Activated CD8-positive, alpha-beta memory T cell treated with anti-CD3 and anti-CD28 coated beads, Interleukin-2, amount 50 U/mL, for 24 hours (primary cell): ENCODE measurements around the gene NR1I2.

Source experiments
- DNase-seq: peaks from one replicate; pipeline ENCODE4 v3.0.0-alpha.2; 2020; ENCODE audit errors: extremely low read depth

Gene NR1I2

DNA sequence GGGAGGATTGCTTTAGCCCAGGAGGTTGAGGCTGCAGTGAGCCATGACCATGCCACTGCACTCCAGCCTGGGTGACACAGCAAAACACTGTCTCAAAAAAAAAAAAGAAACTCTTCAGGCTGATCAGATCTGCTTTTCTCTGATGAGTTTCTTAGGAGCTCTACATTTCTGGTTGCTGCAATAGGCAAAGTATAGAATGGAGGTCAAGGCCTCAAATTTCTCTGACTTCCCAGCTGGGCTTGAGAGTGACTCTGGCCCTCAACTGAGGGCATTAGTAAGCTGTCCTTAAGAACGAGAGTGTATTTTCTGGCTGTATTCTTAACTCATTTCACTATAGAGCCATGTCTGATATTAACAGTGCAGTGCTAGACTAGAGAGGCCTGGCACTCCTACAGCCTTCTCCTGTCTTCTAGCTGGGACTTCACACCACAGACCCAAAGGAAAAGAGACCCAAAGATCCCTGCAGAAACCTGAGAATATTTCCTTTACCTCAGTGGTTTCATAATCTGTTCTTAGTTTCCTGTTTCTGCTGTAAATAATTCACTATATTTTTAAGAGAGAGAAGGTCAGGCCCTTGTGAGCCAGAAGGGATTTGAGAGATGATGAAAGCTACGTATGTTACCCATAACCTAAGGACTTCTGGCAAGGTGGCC is 2.0 kb upstream of the NR1I2 start:
- DNase-seq: no peak

DNA sequence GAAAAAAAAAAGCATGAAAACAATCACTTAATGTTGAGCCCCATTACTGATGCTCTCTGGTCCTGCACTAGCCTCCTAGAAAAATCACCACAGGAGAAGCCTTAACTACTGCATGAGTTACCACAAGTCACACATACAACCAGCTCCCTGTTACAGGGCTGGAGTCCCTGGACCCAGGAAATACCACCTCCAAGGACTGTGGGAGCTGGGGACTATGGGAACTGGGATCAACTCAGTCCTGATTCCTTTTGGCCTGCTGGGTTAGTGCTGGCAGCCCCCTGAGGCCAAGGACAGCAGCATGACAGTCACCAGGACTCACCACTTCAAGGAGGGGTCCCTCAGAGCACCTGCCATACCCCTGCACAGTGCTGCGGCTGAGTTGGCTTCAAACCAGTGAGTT is 559 bp downstream of the NR1I2 start:
- DNase-seq: no peak

DNA sequence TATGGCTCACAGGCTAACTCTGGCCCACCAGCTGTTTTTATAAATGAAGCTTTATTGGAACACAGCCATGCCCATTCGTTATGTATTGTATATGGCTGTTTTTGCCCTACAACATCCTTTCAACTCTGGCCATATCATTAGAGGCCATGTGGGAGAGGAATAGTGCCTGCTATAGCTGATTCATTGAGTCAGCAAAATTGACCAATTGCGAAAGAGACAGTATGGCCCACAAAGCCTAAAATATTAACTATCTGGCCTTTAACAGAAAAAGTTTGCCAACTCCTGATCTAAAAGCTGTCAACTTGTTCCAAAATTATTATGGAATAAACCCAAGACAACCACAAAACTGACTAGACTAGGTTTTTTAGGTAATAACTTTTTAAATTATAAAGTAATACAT is 1.4 kb downstream of the NR1I2 start:
- DNase-seq: no peak

DNA sequence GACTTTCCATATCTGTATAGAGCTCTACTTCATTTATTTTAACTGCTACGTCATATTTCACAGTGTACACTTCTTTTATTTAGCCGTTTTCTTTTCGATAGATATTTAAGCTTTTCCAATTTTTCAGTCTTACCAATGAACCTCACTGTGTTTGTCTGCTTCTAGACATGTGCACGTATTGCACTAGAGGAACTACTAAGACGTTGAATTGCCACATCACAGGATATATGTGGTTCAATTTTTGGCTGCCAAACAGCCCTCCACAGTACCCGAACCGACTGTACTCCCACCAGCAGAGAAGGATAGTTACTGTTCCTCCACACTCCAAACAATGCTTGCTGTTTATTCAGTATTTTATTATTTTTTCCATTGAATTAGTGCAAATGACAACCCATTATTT is 2.0 kb downstream of the NR1I2 start:
- no peak for DNase-seq

DNA sequence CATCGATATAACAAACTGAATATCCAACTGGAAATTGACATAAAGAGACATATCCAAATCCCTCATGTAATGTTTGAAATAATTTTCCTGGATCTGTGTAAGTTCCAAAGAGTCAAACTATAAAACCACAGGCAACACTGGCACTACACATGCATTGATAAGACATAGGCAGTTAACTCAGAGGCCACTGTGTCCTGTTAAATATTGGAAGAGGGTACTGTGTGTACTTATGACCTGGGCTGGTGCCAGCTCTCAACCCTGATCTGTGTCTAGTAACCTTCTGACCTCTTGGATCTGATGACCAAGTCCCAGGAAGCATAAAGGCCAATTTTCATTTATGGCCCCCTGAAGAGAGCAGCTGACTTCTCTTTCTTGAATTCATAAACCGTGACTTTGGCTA is 4.5 kb downstream of the NR1I2 start:
- DNase-seq: no peak

DNA sequence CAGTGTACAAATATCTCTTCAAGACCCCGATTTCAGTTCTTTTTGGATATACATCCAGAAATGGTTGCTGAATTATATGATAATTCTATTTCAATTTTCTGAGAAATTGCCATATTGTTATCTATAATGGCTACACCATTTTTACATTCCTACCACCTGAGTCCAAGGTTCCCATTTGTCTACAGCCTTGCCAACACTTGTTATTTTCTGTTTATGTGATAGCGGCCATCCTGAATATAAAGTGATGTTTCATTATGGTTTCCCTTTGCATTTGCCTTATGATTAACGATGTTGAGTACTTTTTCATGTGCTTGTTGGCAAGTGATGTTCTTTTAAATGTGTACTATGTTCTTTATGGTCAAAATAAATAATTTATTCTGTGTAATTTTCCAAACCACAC is 8.5 kb downstream of the NR1I2 start:
- no peak for DNase-seq

DNA sequence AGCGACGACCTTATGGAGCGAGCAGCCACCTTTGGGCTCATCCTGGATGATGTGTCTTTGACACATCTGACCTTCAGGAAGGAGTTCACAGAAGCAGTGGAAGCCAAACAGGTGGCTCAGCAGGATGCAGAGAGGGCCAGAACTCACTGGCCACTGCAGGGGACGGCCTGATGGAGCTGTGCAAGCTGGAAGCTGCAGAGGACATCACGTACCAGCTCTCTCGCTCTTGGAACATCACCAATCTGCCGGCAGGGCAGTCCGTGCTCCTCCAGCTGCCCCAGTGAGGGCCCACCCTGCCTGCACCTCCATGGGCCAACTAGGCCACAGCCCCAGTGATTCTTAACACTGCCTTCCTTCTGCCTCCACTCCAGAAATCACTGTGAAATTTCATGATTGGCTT is 10.4 kb downstream of the NR1I2 start:
- DNase-seq: no peak

DNA sequence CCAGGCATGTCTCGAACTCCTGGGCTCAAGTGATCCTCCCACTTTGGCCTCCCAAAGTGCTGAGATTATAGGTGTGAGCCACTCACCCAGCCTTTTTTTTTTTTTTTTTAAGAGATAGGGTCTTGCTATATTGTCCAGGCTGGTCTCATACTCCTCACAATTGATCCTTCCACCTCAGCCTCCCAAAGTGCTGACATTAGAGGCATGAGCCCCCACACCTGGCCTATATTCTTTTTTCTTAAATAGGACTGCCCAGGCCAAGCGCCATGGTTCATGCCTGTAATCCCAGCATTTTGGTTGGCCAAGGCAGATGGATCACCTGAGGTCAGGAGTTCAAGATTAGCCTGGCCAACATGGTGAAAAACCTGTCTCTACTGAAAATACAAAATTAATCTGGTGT is 12.5 kb downstream of the NR1I2 start:
- DNase-seq: no peak

DNA sequence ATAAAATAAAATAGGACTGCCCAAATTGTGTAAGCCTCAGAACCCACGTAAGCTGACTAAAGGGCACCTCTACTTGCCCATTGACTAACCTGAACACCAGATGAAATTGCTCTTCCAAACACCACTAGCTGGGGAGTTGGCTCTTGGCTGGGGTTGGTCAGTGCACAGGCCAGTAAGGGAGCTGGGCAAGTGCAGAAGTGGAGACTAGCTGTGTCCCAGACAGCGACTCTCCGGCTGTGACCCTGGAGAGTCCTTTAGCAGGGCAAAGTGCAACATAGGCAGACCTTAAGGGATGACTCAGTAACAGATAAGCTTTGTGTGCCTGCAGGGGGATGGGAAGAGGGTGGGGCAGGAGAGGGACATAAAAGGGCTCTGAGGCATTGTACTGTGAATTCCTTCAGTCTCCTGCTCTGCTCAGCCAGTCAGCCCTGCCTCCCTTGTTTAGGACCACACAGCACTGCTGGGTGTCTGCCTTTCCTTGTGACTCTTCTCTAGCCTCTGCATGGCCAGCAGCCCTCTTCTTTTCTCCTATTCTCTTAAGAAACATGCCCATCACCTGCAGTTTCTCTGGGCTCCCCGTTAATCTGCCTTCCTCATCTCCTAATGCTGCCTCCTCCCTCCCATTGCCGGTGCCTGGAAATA is 13.2 kb downstream of the NR1I2 start:
- no peak for DNase-seq

DNA sequence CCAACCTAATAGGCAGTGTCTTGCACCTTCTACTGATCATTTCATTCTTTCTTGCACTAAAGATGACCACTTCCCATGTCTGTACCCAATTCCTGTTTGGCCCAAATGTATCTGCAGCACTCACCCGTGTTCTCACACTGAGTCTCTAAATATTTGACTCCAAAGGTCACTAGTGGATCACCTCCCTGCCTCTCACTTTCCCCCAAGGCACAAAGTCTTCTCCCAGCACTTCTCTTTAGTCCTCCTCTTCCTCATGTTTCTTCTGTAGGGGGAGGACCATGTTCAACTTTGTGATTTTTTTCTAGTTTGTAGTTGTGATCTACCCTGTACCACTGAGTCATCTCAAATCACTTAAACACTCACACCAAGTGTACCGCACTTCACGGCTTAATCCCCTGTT is 13.9 kb downstream of the NR1I2 start:
- no peak for DNase-seq

DNA sequence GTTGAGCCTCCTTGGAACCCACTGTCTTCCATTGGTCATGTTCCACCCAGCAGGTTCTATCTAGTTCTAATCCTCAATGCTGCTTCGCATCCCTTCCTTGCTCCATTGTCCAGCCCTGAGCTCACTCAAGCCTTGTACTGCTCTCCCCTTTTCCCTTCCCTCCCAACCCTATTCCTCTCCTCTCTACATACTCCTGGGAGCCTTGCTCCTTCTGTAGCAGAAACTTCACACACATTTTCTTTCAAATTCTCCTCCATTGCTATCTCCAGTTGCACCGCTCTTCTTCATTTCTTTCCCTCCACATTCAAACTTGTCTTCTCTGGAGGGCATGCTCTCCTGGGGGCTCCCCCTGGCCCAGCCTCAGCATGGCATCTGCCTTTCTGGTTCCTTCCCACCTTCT is 14.5 kb downstream of the NR1I2 start:
- no peak for DNase-seq

DNA sequence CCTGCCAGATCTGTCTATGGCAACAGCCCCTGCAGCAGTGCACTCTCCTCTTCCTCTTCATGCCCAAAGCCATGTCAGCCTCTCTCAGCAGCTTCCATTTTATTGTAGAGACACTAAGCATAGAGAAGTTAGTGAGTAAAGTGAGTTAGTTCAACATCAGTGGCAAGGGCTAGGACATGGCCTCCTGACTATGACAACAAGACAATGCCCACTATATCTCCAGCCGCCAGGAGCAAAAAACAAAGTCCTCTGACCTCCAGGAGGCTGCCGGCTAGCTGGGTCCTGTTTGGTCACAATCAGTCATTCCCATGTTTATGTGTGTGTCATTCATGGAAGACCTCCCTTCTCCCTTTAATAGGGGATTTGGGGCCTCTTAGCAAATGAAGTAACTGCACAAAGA is 14.9 kb downstream of the NR1I2 start:
- DNase-seq: no peak

DNA sequence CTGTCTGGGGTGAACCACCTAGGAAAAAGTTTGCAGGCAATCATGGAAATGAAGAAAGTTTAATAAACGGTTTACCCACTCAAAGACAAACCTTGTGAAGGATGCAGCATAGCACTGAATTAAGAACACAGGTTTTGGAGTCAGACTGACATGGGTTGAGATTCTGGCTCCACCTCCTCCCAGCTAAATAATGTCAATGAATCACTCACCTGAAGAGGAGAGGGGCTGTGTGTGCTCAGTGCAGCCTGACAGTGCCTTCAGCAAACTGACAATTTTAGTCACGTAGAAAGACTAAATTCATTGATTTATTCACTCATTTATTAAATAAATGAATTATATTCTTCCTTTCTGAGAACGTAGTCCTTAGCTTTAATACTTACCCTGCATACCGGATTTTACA is 18.9 kb downstream of the NR1I2 start:
- no peak for DNase-seq

DNA sequence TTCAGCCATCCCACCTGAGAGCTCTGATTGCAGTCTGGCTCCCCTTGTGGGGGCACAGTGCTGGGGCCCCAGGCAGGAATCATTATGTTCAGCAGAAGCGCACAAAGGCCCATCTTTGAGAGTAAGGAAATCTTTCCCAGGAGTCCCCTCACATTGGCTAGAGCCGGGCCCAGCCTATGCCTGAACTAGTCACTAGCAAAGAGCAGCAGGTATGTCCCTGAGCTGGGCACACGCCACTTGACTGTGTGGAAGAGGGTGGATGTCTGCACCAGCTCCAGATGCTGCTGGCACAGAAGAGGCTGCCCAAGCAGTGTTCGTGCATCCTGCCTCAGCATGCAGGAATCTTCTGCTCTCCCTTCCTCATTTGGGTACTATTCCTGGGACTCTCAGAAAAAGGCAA is 26.3 kb downstream of the NR1I2 start:
- no peak for DNase-seq

DNA sequence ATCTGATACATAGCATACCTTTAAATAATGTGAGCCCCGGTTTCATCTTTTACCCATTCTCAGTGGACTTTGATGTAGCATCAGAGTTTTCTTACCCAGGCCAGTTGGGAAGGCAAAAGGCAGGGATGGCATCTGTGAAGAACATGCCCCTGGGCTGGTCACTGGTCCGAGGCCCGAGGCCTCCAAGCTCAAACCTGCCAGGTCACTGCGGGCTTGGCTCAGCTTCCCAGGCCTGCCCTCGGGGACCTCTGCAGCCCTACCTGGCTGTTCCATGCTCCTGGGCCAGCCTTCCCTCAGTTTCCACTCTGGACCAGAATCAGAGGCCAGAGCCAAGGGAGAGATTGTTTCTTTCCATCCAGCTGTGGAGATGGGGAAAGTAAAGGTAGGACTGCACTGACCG is 26.9 kb downstream of the NR1I2 start:
- DNase-seq: no peak

DNA sequence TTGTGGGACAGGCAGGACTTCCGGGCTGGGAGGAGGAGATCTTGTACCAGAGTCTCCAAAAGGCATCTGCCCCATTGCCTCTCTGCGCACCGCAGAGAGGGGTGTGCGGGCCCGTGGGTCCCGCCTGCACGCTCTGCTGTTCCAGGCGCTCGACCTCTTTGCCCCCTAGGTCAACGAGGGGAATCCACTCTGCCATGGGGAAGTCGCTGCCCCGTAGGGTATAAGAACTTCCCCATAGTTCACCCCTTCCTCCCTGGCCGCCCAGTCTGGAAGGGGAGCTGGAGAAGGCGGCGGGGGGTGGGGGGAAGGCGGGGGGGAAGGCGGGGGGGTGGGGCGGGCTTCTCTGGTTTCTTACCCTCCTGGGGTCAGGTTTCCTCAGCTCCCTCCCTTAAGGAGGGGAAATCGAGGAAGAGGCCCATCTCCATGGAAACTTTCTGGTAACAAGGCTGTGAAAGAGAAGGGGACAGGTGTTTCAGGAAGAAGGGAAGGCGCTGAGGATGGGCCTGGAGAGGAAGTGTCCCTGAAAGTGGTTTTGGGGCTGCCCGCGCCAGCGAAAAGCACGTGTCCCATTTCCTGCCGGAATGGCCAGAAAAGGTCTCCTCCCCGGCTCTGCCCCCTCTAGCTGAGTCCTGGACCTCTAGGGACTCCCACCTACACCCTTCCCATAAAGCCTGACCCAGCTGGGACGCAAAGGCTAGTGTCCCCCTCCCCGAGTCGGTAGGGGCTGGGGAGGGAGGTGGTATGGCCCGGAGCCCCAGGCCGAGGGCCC is 27.5 kb downstream of the NR1I2 start:
- no peak for DNase-seq

DNA sequence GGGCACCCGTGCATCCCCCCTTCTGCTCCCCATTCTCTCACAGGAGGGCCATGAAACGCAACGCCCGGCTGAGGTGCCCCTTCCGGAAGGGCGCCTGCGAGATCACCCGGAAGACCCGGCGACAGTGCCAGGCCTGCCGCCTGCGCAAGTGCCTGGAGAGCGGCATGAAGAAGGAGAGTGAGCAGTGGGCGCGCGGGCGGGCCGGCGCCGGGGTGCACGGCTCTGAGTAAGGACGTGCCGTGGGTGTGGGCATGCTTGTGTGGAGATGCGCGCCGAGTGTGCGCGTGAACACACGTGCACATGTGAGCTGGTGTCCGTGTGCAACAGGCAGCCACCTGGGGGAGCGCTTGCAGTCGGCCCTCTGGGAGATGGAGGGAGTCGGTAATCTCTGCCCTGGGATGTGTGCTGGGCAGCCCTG is 28.1 kb downstream of the NR1I2 start:
- no peak for DNase-seq

DNA sequence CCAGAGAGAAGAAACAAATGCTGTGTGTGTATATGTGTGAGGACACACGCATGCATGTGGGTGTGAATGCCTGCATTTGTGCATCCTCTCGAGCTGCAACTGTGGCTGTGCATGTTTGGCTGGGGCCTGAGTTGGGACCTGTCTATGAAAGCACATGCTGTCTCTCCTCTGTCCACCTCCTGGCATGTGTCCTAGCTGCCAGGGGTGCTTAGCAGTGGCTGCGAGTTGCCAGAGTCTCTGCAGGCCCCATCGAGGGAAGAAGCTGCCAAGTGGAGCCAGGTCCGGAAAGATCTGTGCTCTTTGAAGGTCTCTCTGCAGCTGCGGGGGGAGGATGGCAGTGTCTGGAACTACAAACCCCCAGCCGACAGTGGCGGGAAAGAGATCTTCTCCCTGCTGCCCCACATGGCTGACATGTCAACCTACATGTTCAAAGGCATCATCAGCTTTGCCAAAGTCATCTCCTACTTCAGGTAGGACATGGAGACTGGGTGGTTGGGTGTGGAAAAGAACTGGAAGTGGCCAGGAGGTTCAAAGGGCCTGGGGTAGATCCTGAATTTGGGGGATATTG is 30.7 kb downstream of the NR1I2 start:
- no peak for DNase-seq

DNA sequence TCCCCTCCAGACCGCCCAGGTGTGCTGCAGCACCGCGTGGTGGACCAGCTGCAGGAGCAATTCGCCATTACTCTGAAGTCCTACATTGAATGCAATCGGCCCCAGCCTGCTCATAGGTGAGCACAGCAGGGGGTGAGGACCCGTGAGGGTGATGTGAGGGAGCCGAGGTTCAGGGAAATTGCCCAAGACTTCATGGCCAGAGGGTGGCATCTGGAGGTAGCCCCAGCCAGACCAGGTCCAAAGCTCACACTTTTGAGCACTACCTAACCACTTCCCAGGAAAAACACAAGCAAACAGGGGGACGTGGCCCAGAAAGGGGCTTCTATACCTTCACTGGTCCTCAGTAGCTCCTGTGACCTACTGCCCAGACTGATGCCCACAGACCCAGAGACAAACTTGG is 33.8 kb downstream of the NR1I2 start:
- DNase-seq: no peak

DNA sequence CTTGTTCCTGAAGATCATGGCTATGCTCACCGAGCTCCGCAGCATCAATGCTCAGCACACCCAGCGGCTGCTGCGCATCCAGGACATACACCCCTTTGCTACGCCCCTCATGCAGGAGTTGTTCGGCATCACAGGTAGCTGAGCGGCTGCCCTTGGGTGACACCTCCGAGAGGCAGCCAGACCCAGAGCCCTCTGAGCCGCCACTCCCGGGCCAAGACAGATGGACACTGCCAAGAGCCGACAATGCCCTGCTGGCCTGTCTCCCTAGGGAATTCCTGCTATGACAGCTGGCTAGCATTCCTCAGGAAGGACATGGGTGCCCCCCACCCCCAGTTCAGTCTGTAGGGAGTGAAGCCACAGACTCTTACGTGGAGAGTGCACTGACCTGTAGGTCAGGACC is 35.2 kb downstream of the NR1I2 start:
- DNase-seq: no peak

DNA sequence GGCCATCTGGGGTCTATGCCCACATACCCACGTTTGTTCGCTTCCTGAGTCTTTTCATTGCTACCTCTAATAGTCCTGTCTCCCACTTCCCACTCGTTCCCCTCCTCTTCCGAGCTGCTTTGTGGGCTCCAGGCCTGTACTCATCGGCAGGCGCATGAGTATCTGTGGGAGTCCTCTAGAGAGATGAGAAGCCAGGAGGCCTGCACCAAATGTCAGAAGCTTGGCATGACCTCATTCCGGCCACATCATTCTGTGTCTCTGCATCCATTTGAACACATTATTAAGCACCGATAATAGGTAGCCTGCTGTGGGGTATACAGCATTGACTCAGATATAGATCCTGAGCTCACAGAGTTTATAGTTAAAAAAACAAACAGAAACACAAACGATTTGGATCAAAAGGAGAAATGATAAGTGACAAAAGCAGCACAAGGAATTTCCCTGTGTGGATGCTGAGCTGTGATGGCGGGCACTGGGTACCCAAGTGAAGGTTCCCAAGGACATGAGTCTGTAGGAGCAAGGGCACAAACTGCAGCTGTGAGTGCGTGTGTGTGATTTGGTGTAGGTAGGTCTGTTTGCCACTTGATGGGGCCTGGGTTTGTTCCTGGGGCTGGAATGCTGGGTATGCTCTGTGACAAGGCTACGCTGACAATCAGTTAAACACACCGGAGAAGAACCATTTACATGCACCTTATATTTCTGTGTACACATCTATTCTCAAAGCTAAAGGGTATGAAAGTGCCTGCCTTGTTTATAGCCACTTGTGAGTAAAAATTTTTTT is 35.9 kb downstream of the NR1I2 start:
- DNase-seq: no peak

DNA sequence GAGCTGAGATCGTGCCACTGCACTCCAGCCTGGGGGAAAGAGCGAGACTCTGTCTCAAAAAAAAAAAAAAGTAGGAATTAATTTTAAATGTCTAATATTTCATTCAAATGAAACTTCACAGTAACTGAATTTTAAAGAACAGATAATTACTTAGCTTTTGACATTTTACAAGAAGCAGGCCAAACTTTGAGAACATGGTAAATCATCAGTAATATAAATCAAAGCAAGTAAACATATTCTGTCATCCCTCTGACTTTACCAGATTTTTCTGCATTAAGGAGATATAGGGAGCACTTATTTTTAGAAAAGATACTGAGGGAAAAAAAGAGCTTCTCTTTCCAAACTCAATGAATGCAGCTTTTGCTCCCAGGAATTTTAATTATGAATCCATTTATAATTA is 37.0 kb downstream of the NR1I2 start:
- DNase-seq: no peak
